K562 (cell line): ENCODE results near the gene FMOD.

Source experiments
- CBX1 ChIP-seq: sonication (generic); IDR thresholded peaks from 2 replicates; pipeline ENCODE4 v1.6.1; 2016; ENCODE audit warnings: antibody characterized with exemption, low read depth, mild to moderate bottlenecking
- FOXA3 ChIP-seq, 2 experiments: fragments of 450-650 bp in 1 of 2; sonication (generic) in 1 of 2; formaldehyde crosslinking; IDR thresholded peaks in 1 of 2; conservative IDR thresholded peaks in 1 of 2; 2 replicates each; pipeline versions ENCODE4 v1.4.0 to v1.8.0; 2020 to 2022; ENCODE audit warnings: mild to moderate bottlenecking in 2 of 2, missing genetic modification reagents in 1 of 2
- FOXM1 ChIP-seq, 2 experiments: fragments of 450-650 bp in 1 of 2; sonication (generic) in 1 of 2; formaldehyde crosslinking in 1 of 2; IDR thresholded peaks; 2 replicates each; pipeline versions ENCODE4 v1.6.1 to v1.9.0; 2017 to 2022; ENCODE audit warnings: low read depth in 2 of 2, mild to moderate bottlenecking in 2 of 2, missing genetic modification reagents in 1 of 2, moderate library complexity in 1 of 2
- TCF7L2 ChIP-seq: fragments of 150-350 bp; IDR thresholded peaks from 2 replicates; pipeline ENCODE4 v1.6.1; 2016; ENCODE audit warnings: low read depth, mild to moderate bottlenecking, low read length, moderate library complexity
- ZZZ3 ChIP-seq: fragments of 450-650 bp; IDR thresholded peaks from 2 replicates; pipeline ENCODE4 v1.6.1; 2016; ENCODE audit warnings: antibody characterized with exemption, mild to moderate bottlenecking, moderate library complexity
- TF ChIP-seq, protein P1 (sequence below): sonication (generic); formaldehyde crosslinking; IDR thresholded peaks from 2 replicates; pipeline ENCODE4 v1.9.0; 2022; ENCODE audit warnings: mild to moderate bottlenecking, missing genetic modification reagents

DNA sequence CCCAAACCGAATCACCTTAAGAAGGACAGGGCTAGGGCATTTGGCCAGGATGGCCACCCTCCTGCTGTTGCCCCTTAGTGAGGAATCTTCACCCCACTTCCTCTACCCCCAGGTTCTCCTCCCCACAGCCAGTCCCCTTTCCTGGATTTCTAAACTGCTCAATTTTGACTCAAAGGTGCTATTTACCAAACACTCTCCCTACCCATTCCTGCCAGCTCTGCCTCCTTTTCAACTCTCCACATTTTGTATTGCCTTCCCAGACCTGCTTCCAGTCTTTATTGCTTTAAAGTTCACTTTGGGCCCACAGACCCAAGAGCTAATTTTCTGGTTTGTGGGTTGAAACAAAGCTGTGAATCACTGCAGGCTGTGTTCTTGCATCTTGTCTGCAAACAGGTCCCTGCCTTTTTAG, 42.0 kb downstream of the FMOD start:
- TF ChIP-seq, protein P1, sequence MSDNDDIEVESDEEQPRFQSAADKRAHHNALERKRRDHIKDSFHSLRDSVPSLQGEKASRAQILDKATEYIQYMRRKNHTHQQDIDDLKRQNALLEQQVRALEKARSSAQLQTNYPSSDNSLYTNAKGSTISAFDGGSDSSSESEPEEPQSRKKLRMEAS (CRISPR knock-in tag): no peak
- TF ChIP-seq ZZZ3 (no peak), FOXA3 (CRISPR knock-in tag; conservative IDR thresholded peaks at IDR 0.05 in 1 of 2, IDR thresholded peaks at IDR 0.05 in 1 of 2) (no peak), FOXM1 (IDR thresholded peaks at IDR 0.05; ENCODE audit: low read depth) (no peak), FOXM1 (CRISPR knock-in tag; IDR thresholded peaks at IDR 0.05; ENCODE audit: low read depth) (no peak), CBX1 (no peak), TCF7L2 (no peak)
